SHP77 treated with DMSO at 0.1 percent for 48 hours (cell line): ENCODE results near the gene NSL1.
"Not testable (repeated sequence)": the region's sequence is repeated elsewhere in the genome, so short reads cannot be mapped to it uniquely, and the experiment has no call there.

ENCODE experiments used
- DNase-seq: peaks from one replicate; lab custom pipeline; 2025; lab: John Stamatoyannopoulos, UW

NSL1 gene

DNA sequence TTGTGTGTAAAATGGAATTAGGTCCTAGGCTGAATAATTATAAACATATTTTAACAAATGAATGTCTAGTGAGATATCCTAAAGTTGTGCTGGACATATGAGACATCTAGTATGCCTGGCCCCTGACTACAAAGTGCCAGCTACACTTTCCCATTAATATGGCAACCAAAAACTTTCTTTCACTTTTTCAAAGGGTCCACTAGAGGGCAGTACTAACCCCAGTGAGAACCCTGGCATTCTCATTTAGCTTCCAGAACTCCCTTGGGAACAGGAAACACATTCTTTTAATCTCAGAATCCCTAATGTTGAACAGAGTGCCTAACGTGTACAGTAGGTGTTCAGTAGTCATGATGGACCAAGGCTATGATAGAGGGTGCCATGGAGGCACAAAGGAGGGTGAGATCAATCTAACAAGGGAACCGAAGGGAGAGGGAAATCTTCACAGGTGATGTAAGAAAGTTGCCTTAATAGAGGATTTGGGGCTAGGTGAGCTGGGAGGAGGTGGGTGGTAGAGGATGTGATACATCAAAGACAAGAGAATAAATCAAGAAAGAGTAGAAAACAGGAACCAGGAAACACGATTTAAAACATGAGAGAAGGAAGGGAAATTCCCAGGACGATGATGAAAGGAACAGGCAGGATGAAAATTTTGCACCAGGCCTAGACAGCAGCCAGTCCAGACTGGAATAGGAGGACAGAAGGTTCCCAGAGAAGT lies 41.6 kb downstream of the NSL1 start:
- no peak for DNase-seq

DNA sequence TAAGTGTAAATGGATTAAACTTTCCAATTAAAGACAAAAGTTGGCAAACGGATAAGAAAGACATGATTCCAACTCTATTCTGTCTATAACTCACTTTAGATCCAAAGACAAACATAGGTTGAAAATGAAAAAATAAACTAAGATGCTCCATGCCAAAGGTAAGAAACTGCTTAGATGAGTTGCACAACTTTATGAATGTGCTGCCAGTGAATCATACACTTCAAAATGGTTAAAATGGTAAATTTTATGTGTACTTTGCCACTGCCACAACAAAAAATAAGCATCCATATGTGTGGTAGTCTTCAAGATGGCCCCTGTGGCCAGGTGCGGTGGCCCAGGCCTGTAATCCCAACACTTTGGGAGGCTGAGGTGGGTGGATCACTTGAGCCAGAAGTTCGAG lies 45.0 kb downstream of the NSL1 start:
- no peak for DNase-seq

DNA sequence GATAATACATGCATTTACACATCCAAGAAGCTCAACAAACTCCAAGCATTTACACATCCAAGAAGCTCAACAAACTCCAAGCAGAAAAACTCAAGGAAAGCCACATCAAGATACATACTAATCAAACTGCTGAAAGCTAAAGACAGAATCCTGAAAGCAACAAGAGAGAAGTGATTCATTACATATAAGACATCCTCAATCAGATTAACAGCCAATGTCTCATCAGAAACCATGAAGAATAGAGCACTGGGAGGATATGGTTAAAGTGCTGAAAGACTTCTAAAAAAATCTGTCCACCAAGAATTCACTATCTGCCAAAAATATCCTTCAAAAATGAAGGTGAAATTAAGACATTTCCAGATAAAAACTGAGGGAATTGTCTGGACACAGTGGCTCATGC lies 46.3 kb downstream of the NSL1 start:
- DNase-seq: no peak

DNA sequence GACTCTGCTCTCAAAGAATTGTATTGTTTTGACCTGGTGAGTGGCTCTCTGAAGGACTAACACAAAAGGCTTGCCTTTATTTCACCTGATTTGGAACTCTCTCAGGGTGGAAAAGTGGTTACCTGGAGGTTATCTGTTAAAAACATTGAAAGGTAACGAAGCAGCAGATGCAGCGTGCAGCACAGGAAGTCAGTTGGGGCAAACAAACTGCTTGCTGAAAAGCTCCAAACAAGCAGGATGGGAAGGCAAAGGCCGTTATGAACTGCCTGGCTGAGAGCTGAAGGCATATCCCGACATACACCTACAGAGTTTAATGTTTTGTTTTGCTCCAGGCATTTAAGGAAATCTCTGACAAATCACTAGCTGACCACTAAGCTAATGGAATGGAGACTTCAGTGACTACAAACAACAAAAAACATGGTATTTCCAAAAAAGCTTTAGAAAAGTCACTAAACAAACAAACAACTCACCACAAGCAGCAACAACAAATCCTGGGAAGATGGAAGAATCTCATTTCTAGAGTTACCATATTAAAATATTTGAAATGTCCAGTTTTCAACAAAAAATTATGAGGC lies 47.6 kb downstream of the NSL1 start:
- DNase-seq: no peak

DNA sequence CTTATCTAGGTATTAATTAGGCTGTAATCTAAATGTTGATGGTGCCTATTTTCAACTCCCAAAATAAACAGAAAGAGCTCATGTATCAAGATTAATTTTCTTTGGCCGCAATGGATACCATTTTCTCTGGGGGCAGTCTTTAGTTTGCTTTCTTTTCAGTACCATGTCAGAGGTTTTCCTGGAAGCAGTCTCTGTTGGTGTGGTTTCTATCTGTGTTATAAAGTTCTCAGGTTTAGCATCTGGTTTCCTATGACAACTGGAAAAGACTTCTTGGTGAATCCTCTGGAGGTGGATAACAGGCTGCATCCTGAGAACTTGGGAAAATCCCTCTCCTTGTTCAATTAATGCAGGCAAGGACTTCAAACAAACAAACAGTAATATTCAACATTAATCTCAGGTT lies 53.2 kb downstream of the NSL1 start:
- DNase-seq: no peak

DNA sequence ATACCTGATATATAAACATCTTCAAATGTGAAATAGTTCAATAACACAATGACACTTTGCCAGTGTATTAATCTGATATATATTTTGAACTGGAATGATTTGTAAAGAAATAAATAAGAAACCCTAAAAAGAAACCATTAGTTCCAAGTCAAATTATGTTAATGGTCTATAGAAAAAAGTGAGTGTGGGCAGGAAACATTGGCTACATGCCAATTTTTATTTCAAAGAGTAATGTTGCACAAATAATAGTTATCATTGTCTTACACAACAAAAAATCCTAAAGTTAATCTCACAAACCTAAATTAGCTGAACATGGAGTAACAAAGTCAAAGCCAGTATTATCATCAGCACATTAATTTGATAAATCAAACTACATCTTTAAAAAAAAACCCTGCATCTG lies 54.0 kb downstream of the NSL1 start:
- DNase-seq: no peak

DNA sequence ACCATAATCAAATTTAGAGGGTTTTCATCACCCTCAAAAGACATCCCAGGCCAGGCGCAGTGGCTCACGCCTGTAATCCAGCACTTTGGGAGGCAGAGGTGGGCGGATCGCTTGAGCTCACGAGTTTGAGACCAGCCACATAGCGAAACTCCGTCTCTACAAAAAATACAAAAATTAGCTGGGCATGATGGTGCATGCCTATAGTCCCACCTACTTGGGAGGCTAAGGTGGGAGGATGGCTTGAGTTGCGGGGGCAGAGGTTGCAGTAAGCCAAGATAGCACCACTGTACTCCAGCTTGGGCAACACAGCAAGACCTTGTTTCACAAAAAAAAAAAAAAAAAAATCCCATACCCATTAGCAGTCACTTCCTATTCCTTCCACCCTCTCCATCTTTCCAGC lies 58.5 kb downstream of the NSL1 start:
- DNase-seq: no peak

DNA sequence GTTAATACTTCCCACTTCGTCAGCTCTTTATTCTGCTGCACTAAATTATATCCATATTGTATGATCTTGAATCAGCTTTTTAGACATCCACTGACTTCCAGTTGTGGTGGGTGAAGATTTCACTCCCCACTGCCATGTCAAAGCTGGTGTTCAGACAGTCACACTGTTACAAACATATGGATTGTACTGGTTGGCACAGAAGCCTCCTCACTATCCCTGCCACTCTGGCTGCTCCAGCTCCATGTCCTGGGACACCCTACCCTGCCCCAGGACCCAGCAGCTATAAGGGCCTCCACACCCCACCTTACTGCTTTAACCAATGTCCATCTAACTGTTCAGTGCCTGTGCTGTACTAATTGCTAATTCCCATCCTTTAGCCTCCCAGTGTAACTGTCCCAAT lies 59.9 kb downstream of the NSL1 start:
- no peak for DNase-seq

DNA sequence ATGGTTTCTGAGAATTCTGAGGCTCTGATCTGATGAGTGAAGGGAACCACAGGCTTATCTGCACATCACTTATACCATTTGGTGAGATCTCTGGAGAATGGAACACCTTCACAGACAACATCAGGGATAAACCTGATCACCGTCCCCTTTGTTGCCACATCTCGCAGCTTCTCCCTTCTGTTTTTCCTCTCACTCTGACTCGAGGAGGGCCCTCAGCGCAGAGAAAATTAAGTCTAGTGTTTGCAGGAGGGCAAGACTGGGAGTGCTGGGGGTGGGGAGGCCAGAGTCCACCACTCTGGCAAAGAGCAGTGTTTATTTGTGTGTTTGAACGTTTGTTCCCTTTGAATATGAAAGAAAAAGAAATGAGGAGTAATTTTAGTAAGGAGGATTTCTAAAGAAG lies 63.0 kb downstream of the NSL1 start:
- no peak for DNase-seq

DNA sequence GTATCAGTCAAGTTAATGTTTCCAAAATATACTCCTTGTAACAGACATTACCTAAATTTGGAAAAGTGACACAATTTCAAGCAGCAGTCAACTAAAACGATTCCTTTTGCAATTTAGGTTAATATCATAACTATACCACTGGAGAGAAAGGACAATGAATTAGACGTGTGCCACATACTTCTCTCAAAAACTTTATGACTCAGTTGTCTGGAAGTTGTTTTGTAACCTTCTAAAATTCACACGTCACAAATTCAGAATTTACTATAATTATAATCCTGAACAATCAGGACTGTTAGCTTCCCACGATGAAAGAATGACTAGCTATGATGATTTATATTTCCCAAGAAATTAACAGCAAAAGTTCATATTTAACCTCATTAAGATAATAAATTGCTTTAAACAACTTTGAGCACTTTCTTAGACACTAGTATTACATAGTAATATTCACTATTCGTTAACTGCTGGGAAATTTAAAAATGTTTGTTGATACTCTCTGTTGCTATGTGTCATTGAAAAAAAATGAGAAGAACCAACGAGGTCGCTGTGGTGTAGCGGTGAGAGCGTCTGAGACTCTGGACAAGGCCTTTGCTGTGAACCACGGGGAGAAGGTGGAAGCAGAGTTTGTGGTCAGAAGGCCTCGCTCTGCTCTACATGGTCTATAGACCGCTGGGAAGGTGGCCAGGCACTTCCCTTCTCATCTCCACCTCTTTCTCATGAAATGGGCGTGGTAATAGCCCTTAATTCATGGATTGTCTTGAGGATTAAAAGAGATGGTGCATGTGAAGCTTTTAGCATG lies 64.0 kb downstream of the NSL1 start:
- no peak for DNase-seq

DNA sequence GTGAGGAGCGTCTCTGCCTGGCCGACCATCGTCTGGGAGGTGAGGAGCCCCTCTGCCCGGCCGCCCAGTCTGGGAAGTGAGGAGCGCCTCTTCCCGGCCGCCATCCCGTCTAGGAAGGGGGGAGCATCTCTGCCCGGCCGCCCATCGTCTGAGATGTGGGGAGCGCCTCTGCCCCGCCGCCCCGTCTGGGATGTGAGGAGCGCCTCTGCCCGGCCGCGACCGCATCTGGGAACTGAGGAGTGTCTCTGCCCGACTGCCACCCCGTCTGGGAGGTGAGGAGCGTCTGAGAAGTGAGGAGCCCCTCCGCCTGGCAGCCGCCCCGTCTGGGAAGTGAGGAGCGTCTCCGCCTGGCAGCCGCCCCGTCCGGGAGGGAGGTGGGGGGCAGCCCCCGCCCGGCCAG lies 66.9 kb downstream of the NSL1 start:
- not testable (repeated sequence) for DNase-seq

DNA sequence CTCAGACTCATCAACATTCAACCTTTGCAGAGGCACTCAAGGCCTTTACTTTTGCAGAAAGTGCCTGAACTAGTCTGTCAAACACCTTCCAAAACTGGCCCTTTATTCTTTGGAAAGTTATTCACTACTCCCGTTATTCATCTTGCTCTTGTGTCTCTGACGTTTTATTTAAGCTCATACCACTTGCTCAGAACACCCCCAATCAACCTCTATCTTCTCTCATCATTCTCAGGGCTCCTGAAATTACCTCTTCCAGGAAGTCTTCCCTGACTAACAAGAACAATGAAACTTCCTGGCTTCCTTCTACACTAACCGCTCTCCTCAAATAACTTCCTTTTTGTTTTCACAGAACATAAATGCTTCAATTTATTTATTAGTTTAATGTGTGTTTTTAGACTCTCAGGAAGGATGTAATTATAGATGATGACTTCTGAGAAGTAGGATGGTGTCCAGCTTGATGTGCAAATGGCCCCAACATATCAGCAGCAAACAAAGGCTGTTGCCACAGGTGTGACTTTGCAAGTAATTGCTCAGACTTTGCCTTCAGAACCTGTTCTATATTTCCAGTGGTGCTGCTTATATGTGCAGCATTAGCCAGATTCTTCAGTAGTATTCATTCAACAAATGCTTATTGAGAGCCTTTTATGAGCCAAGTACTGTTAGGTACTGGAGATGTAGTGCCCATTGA lies 69.2 kb downstream of the NSL1 start:
- DNase-seq: no peak

DNA sequence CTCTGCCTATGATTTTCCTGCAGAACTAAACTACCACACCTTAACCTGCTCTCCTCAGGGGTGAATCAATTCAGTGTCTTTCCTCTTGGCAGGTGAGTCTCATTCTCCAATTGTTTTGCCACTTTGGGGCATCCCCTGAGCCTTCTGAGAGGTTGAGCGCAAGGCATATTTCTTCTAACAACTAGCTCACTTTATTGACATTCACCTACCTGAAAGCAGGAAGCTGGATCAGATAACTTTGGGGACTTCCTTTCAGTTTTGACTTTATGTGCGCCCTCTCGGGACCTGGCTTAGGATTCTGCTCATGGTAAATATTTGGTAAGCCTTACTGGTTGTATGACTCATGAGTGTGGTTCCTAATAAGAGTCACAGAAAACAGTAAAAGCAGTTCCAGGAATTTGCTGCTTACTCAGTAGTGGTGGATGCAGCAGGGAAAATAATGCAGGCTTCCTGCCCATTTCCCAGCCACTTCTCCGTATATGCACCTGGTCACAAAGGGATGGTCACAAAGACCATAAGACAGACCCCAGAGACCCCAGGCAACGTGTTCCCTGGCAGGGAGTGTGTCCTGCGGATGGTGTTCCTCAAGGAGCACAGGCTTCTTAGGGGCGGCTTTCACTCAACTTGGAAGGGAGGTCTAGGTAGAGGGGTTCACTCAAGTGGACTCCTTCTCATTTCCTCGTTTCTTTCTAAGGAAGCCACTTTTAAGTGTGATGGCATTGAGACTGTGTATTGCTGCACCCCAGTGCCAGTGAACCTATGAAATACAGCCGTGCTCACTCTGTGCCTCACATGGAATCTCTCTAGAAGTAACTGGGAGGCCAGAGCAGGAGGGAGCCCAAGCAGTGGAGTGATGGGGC lies 70.0 kb downstream of the NSL1 start:
- DNase-seq: no peak

DNA sequence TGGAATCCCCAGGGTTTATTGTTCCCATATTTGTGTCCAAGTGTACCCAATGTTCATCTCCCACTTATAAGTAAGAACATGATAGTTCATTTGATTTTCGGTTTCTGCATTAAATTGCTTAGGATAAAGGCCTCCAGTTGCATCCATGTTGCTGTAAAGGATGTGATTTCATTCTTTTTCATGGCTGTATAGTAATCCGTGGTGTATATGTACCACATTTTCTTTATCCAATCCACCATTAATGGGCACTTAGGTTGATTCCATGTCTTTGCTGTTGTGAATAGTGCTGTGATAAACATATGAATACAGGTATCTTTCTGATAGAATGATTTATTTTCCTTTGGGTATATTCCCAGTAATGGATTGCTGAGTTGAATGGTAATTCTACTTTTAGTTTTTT lies 71.9 kb downstream of the NSL1 start:
- DNase-seq: no peak

DNA sequence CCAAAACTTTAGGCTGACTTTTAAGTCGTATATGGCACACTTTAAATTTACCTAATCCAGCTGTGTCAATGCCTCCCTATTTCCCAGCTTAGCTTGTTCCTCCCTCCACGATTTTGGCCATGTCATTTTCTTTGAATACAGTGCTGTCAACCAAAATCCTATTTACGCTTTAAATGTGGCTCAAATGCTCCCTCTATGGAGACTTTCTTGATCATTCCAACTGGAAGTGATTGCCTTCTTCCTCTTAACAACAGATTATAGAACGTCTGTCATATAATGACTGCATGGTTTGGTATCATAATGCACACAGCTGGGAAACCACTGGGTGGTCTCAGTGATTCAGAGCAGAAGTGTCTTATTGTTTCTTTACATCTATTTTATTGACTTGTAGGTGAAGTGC lies 73.1 kb downstream of the NSL1 start:
- DNase-seq: no peak

DNA sequence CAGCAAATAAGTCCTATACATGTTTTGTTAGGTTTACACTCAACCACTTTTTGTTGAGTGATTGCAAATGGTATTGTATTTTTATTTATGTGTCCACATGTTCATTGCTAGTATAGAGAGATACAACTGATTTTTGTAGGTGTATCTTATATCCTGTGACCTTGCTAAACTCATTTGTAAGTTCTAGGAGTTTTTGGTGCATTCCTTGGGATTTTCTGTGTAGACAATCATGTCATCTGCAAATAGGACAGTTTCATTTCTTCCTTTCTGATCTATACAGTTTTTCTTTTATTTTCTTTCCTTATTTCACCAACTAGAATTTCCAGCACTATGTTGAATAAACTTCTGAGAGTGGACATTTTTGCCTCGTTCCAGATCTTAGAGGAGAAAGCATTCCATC lies 75.4 kb downstream of the NSL1 start:
- DNase-seq: no peak

DNA sequence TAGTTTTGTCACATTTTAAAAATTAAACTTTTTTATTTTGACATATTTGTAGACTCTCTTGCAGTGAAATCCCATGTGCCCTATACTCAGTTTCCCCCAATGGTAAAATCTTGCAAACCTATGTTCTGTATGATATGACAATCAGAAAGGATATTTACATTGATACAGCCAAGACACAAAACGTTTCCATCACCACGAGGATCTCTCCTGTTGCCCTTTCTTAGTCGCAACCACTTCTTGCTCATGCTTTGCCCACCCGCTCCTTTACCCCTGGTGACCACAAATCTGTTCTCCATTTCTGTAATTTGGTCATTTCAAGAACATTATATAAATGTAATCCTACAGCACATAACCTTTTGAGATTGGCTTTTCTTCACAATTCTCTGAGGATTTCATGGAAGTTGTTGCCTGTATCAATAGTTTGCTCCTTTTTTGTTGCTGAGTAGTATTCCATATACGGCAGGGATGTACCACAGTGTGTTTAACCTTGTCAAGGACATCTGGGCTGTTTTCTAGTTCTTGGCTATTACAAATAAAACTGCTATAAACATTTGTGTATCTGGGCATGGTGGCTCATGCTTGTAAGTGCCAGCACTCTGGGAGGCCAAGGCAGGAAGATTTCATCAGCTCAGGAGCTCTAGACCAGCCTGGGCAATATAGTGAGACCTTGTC lies 78.0 kb downstream of the NSL1 start:
- no peak for DNase-seq

DNA sequence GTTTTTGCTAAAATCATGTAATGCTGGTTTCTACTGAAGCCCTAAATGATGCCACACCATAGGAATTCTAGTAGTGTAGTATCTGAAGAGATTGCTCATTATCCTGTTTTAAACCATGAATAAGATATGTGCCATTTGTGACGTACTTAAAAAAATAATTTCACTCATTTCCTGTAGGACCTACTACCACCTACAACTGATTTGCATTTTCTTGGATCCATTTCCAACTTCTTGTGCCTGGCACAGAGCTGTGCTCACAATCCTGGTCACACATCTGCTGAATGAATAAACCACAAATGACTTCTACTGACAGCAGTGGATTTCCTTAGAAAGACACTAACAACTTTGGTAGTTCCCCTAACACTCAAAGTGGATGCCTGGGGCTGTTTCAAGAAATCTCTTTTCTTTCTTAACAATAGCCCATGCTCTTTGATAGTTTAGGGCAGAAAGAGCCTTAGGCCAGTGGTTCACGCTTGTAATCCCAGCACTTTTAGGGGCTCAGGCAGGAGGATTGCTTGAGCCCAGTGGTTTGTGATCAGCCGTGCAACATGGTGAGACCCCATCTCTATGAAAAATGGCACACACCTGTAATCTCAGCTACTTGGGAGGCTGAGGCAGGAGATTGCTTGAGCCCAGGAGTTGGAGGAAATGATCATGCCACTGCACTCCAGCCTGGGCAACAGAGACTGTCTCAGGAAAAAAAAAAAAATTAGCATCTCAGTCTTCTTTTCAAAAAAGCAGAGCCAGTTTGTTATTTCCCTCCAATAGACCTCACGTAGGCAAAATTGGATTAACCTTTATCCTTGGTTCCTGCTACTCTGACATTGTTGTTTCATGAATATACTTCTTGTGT lies 78.9 kb downstream of the NSL1 start:
- DNase-seq: no peak

DNA sequence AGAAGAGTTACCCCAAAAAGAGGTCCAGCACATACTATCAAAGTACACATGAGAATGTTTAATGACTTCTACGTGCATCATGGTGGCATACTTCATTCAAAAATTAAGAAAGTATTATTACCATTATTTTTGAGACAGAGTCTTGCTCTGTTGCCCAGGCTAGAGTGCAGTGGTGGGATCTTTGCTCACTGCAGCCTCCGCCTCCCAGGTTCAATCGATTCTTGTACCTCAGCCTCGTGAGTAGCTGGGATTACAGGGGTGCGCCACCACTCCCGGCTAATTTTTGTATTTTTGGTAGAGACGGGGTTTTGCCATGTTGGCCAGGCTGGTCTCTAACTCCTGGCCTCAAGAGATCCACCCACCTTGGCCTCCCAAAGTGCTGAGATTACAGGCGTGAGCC lies 79.6 kb downstream of the NSL1 start:
- DNase-seq: not testable (repeated sequence)

DNA sequence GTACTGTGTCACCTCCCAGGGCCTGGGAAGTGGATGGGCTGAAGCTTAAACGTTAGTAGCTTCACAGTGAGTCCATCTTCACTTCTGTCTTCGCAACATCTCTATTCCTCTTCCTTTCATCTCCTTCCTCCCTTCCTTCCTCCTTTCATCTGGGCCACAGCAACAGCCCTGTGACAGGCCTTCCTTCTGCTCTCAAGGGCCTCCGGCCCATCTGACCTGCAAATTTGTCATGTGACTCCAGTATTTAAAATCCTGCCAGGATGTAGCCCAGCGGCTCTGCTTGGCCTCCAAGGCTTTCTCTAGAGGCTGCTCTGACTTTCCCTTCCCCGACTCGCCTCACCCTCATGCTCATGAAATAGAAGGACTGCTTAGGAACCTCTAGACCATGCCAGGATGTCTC lies 81.0 kb downstream of the NSL1 start:
- no peak for DNase-seq
